ENCODE results near the gene PUM1. TPM values are rescaled to one million over a fixed set of nuclear protein-coding genes. Genes with fewer than 3 reads are reported as not detected.
A peak's percentile ranks its signal among the peaks of the same experiment; 100 is the strongest.

Gene PUM1
- total and polyA plus RNA-seq, 10 of the 15 experiments (the other 5 are each of a cell fraction or from before 2014, with no cell fraction given): 21.4 to 75.3 (median 42.4) TPM

GRCh38 chr1:30957560-30958222, 107.8 kb downstream of the PUM1 start:
- CTCF ChIA-PET: interaction anchor here (0.6 to 1.2 kb wide), 5 partner anchors 17 to 174 kb away, joined by 3 read pairs; no protein-coding TSS in a partner anchor
- in situ Hi-C loops (cut with MboI): no loop called here
- 0 out of 3 replicates have a peak, but pooled peaks have one; percentile 31 for ATAC-seq

GRCh38 chr1:30955448-30956015, 110.0 kb downstream of the PUM1 start:
- FAIRE-seq: no peak
- TF ChIP-seq RUNX3 (IDR thresholded peaks at IDR 0.05; ENCODE audit: low read length): no peak
- no peak for TF ChIP-seq WRNIP1 (IDR thresholded peaks at IDR 0.05; ENCODE audit: borderline replicate concordance, low read depth, low read length)
- TF ChIP-seq POLR2AphosphoS5 (IDR thresholded peaks at IDR 0.05; ENCODE audit: low read length): no peak
- TF ChIP-seq ATF7 (IDR thresholded peaks at IDR 0.05; ENCODE audit: low read depth): no peak
- no peak for TF ChIP-seq SIN3A (IDR thresholded peaks at IDR 0.05; ENCODE audit: low read depth, low read length)
- TF ChIP-seq LARP7 (IDR thresholded peaks at IDR 0.05): no peak
- no peak for TF ChIP-seq BRCA1 (IDR thresholded peaks at IDR 0.05; ENCODE audit: low read depth, low read length)
- TF ChIP-seq SMC3 (IDR thresholded peaks at IDR 0.05; ENCODE audit: borderline replicate concordance, low read length): no peak
- Histone ChIP-seq H3K4me2 (ENCODE audit: control insufficient read depth, insufficient read depth) (no peak overlapping the region), H2AFZ (ENCODE audit: control insufficient read depth, low read depth, low read length) (no peak overlapping the region), H4K20me1 (ENCODE audit: control insufficient read depth, insufficient read depth) (no peaks in the 10 kb centered on the region), H3K4me3 (no peak overlapping the region), H3K27ac (ENCODE audit: control insufficient read depth, insufficient read depth) (no peak overlapping the region), H3K27me3 (replicated peaks in 1 of 2; ENCODE audit: control insufficient read depth in 2 of 2, insufficient read depth in 2 of 2, low read length in 1 of 2) (no peaks in the 10 kb centered on the region), H3K9ac (ENCODE audit: control insufficient read depth, insufficient read depth, low read length) (no peak overlapping the region), H3K36me3 (ENCODE audit: control insufficient read depth in 2 of 2, insufficient read depth in 2 of 2, low read length in 1 of 2) (peaks cover 13 to 37% of the 10 kb centered on the region in 2 experiments), H3K4me1 (ENCODE audit: control insufficient read depth, insufficient read depth, low read length) (no peaks in the 10 kb centered on the region), H3K79me2 (ENCODE audit: control insufficient read depth, insufficient read depth, low read length) (peaks cover 2% of the 10 kb centered on the region), H3K9me3 (replicated peaks; ENCODE audit: control insufficient read depth, insufficient read depth, low read length) (no peaks in the 10 kb centered on the region)
- DNase-seq (ENCODE audit: low read depth, low spot score): no peak
- intact Hi-C loops (cut with micrococcal nuclease; ENCODE audit: unreplicated experiment) (no loop called here), in situ Hi-C loops (cut with MboI) (no loop called here)
- ChIA-PET SMC1A (ENCODE audit: uncharacterized antibody, unreplicated experiment) (no interaction called here), RAD21 (ENCODE audit: unreplicated experiment) (no interaction called here), CTCF (interaction anchor here (0.6 kb wide), 1 partner anchor 398 kb away, joined by 3 read pairs; no protein-coding TSS in a partner anchor), POLR2A (no interaction called here)
- 93% methylated on average over 1 of the region's 1 CpG for WGBS (ENCODE audit: insufficient coverage, insufficient replicate concordance, low lambda C conversion rate, missing lambda C conversion rate)
- no peak for ATAC-seq
- BruUV-seq (replicated peaks): no TSS peak

More at GRCh38 chr1:30957560-30958222, 107.8 kb downstream of the PUM1 start:
- H2AFZ ChIP-seq (ENCODE audit: control insufficient read depth, low read depth, low read length): no peak overlapping the region
- no peak overlapping the region for H3K9ac ChIP-seq (ENCODE audit: control insufficient read depth, insufficient read depth, low read length)
- no peaks in the 10 kb centered on the region for H3K4me1 ChIP-seq (ENCODE audit: control insufficient read depth, insufficient read depth, low read length)
- H3K36me3 ChIP-seq (ENCODE audit: control insufficient read depth in 2 of 2, insufficient read depth in 2 of 2, low read length in 1 of 2): peaks cover 11 to 18% of the 10 kb centered on the region in 2 experiments
- RAD21 ChIA-PET (ENCODE audit: unreplicated experiment): interaction anchor here (1.3 kb wide), 2 partner anchors 9 to 104 kb away, joined by 3 read pairs; no protein-coding TSS in a partner anchor
- H3K4me3 ChIP-seq: no peak overlapping the region
- SMC1A ChIA-PET (ENCODE audit: uncharacterized antibody, unreplicated experiment): interaction anchor here (0.6 to 1.0 kb wide), 4 partner anchors 10 to 29 kb away, joined by 3 to 4 read pairs (median 4); no protein-coding TSS in a partner anchor
- no peaks in the 10 kb centered on the region for H4K20me1 ChIP-seq (ENCODE audit: control insufficient read depth, insufficient read depth)
- POLR2A ChIA-PET: interaction anchor here (0.6 to 0.8 kb wide), 2 partner anchors 81 to 891 kb away, joined by 3 read pairs; no protein-coding TSS in a partner anchor
- no peaks in the 10 kb centered on the region for H3K27me3 ChIP-seq (replicated peaks in 1 of 2; ENCODE audit: control insufficient read depth in 2 of 2, insufficient read depth in 2 of 2, low read length in 1 of 2)
- H3K27ac ChIP-seq (ENCODE audit: control insufficient read depth, insufficient read depth): no peak overlapping the region
- TF ChIP-seq, protein P1, sequence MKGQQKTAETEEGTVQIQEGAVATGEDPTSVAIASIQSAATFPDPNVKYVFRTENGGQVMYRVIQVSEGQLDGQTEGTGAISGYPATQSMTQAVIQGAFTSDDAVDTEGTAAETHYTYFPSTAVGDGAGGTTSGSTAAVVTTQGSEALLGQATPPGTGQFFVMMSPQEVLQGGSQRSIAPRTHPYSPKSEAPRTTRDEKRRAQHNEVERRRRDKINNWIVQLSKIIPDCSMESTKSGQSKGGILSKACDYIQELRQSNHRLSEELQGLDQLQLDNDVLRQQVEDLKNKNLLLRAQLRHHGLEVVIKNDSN (IDR thresholded peaks at IDR 0.05; ENCODE audit: borderline replicate concordance, extremely low read length, insufficient read depth, low read depth, low read length): no peak
- TF ChIP-seq RAD51 (IDR thresholded peaks at IDR 0.05) (peak; percentile 51; the same call in 1 of the 2 replicates), EED (IDR thresholded peaks at IDR 0.05; ENCODE audit: low read depth) (no peak)
- 50% methylated on average over 4 of the region's 4 CpGs for WGBS (ENCODE audit: insufficient coverage, insufficient replicate concordance, low lambda C conversion rate, missing lambda C conversion rate)
- intact Hi-C loops (cut with micrococcal nuclease; ENCODE audit: unreplicated experiment): no loop called here
- no TSS peak for BruUV-seq (replicated peaks)
- FAIRE-seq (no peak), DNase-seq (ENCODE audit: low read depth, low spot score) (no peak)
- H3K4me2 ChIP-seq (ENCODE audit: control insufficient read depth, insufficient read depth): no peak overlapping the region
- H3K79me2 ChIP-seq (ENCODE audit: control insufficient read depth, insufficient read depth, low read length): peaks cover 2% of the 10 kb centered on the region
- H3K9me3 ChIP-seq (replicated peaks; ENCODE audit: control insufficient read depth, insufficient read depth, low read length): no peaks in the 10 kb centered on the region

Data from GM12878 (cell line).